Pancreas (tissue), 10 donors: ENCODE measurements around the gene GDPGP1. TPM values are rescaled to one million over a fixed set of nuclear protein-coding genes. Genes with fewer than 3 reads are reported as not detected.

ENCODE experiments used
- ATAC-seq, 4 donors: fragments of 200-7000 bp; cut with Tn5 transposase; one replicate each; pipeline versions ENCODE4 v1.8.0 to v1.9.1; 2020; ENCODE audit warnings: mild to moderate bottlenecking in 4 of 4, moderate library complexity in 4 of 4
- DNase-seq, 6 donors: peaks; one replicate each; pipeline ENCODE4 v3.0.0-alpha.2; 2020
- FAIRE-seq: peaks from 2 replicates; lab custom pipeline; 2012; peaks lifted over from hg19 to GRCh38; lab: Jason Lieb, UNC
- H3K27ac ChIP-seq, 4 donors: fragments of 200-600 bp; sonication (generic); 1 replicate in 3 of 4; 2 replicates in 1 of 4; pipeline versions ENCODE4 v1.5.0 to v1.8.0; 2020
- H3K27me3 ChIP-seq, 4 donors: fragments of 200-600 bp; one replicate each; pipeline ENCODE4 v1.8.0; 2021
- H3K36me3 ChIP-seq, 3 donors: fragments of 200-600 bp; sonication (generic) in 1 of 3; one replicate each; pipeline versions ENCODE4 v1.5.0 to v1.8.0; 2020 to 2021
- H3K4me1 ChIP-seq, 3 donors: fragments of 200-600 bp; one replicate each; pipeline ENCODE4 v1.8.0; 2021
- H3K4me3 ChIP-seq, 4 donors: fragments of 200-600 bp; sonication (generic) in 2 of 4; one replicate each; pipeline versions ENCODE4 v1.5.0 to v1.8.0; 2020 to 2021
- H3K9me3 ChIP-seq, 4 donors: fragments of 200-600 bp; one replicate each; pipeline ENCODE4 v1.8.0; 2021
- CTCF ChIP-seq, 4 donors: fragments of 200-600 bp; sonication (generic) in 3 of 4; IDR thresholded peaks; one replicate each; pipeline versions ENCODE4 v1.5.0 to v1.8.0; 2021; ENCODE audit warnings: antibody characterized with exemption in 4 of 4
- WGBS, 2 donors: extraction: QIAGEN DNeasy Blood & Tissue Kit; methylation state at CpG; one replicate each; pipeline ENCODE4 v1.1.7; 2013; 5-methylcytosine and 5-hydroxymethylcytosine counted together
- intact Hi-C, 3 donors: fragments of 100-400 bp; cut with DNase I; formaldehyde crosslinking; loops; one replicate each; pipeline versions ENCODE4 v1.11.1 to v1.14.2; 2022
- polyA plus RNA-seq, 2 donors: library from polyadenylated mRNA; stranded (reverse); fragments of 200-250 nt; gene quantifications; one replicate each; pipeline ENCODE4 v1.2.3, GENCODE V29; 2013
- total RNA-seq, 6 donors: library from RNA; stranded (reverse); fragmentation: NEBNext Ultra II Directional in 4 of 6; extraction: Animal tissue kit (Norgen Biotek cat#: 25700) in 4 of 6; gene quantifications; one replicate each; pipeline versions ENCODE4 v1.2.1 to v1.2.4, GENCODE V29; 2021 to 2023
- donor health status: healthy with polysubstance abuse.
- donor health status: DM: no; HTN: no; CAD: no; lungs with moderate emphysema.
- donor health status: DM: no; HTN: no; CAD: no.
- donor health status: control.
- donor health status: control.
- donor health status: Bipolar disorder and iron deficiency.
- donor health status: DM: yes; HTN: yes; CAD: no.
- donor health status: DM: no; HTN: no; CAD: no.
- donor health status: DM: no; HTN: no; CAD: no.
- donor health status: DM: yes; HTN: yes; CAD: no.

GDPGP1 gene
- total and polyA plus RNA-seq, 8 donors: 2.0 to 7.0 (median 3.4) TPM

DNA sequence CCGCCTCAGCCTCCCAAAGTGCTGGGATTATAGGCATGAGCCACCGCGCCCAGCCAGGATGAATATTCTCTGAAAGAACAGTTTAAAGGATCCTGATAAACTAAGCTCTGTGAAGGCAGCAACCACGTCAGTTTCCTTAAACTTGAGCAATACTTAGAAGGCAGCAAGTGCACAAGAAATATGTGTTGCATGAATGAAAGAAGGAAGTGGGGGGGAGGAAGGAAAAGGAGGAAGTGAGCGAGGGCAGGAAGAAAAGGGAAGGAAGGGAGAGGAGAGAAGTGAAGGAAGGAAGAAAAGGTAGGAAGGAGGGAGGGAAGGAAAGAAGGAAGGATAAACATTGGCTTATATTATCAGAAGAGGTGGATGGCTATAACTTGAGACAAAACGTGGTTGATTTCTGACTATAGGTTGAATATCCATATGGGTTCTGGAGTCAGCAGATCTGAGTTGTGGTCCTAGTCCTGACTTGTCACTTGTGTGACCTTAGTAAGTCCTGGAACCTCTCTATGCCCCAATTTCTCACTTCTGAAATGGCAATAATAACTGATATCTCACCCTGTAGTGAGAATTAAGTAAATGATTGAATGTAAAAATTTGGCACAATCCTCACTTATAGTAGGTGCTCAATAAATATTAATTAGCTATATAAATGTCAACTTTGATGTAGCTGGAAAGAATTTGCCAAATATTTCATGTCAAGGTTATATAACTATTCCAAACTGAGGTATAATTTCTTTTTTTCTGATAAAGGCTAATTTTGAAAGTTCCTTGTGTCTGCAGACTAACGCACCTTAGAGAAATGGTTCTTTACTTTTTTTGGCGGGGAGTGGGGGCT lies 44.9 kb upstream of the GDPGP1 start:
- Histone ChIP-seq H3K36me3 (no peaks in the 10 kb centered on the region), H3K27me3 (no peaks in the 10 kb centered on the region), H3K9me3 (no peaks in the 10 kb centered on the region), H3K4me3 (no peak overlapping the region), H3K4me1 (peaks cover 24 to 57% (median 35%) of the 10 kb centered on the region in 3 donors), H3K27ac (no peak overlapping the region)
- ATAC-seq (no peak), FAIRE-seq (no peak), DNase-seq (no peak)
- intact Hi-C loops: no loop called here
- 79 to 81% methylated on average over 8 of the region's 8 CpGs for WGBS, 2 donors
- TF ChIP-seq CTCF (IDR thresholded peaks at IDR 0.05): no peak

DNA sequence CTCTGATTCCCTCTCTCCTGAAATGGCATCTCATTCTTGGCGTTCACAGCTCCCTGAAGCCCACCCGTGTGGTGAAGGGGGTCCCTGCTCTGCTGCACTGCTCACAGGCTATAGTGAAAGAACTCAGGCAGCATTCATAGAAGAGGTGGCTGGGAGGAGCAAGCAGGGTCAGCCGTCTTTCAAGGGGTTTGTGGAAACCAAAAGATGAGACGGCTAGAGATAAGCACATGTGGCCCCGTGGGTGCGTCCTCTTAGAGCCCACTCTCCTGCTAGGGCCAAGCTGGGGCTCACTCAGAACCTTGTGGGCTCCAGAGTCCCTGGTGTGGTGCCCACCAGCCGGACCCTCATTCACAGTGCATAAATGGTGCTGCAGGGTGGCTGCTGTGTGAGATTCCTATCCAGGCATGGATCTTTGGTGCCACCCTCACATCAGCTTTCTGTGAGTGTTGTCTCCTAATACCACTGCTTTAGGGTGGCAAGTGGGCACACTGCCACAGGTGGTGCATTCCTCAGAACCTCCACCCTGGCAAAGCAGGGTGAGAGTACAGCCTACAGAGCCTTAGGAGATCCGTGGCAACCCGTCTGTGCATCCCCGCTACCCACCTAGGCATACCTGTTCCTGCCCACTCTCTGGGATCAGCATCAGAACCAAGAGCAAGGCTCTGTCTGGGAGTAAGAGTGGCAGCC lies 44.1 kb upstream of the GDPGP1 start:
- Histone ChIP-seq H3K36me3 (no peaks in the 10 kb centered on the region), H3K27ac (peak overlapping the region in 3 of 4 donors; percentile 20 to 79 (median 70)), H3K27me3 (no peaks in the 10 kb centered on the region), H3K4me3 (no peak overlapping the region), H3K4me1 (peaks cover 24 to 64% (median 33%) of the 10 kb centered on the region in 3 donors), H3K9me3 (no peaks in the 10 kb centered on the region)
- no peak for ATAC-seq
- FAIRE-seq: no peak
- DNase-seq: peak in 1 of 6 donors; percentile 37
- TF ChIP-seq CTCF (IDR thresholded peaks at IDR 0.05): no peak
- 80% methylated on average over 10 of the region's 10 CpGs for WGBS, 2 donors
- intact Hi-C loops: no loop called here

DNA sequence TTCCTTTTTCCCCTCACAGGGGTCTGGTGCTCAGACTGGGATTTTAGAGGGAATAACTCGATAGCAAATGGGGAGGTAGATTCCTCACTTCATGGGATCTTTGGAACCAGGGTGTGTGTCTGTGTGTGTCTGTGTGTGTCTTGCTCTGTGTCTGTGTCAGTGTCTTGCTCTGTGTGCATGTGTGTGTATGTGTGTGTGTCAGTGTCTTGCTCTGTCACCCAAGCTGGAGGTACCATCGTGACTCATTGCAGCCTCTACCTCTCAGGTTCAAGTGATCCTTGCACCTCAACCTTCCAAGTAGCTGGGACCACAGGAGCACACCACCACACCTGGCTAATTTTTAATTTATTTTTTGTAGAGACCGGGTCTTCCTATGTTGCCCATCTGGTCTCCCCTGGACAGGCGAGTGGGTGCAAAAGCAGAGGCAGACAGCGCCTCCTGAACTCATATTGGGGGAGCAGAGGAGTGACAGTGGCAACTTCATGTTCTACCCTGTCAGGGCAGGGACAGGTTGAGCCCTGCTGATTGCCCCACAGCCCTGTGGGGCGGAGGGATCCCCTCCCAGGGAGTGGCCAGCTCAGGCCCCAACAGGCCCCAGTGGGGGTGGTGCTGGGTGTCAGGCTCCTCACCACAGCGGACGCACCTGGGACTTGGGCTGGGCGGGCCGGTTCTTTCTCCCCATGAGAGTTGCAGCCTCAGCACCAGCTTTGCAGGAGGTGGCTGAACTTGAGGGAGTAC lies 43.2 kb upstream of the GDPGP1 start:
- no peak overlapping the region for H3K4me3 ChIP-seq
- TF ChIP-seq CTCF (IDR thresholded peaks at IDR 0.05): no peak
- DNase-seq (peak in 2 of 6 donors; percentile 35 to 45), ATAC-seq (no peak), FAIRE-seq (no peak)
- intact Hi-C loops: no loop called here
- no peaks in the 10 kb centered on the region for H3K36me3 ChIP-seq
- no peaks in the 10 kb centered on the region for H3K9me3 ChIP-seq
- H3K27ac ChIP-seq: peak overlapping the region; percentile 20 to 79 (median 57)
- 62 to 64% methylated on average over 10 of the region's 10 CpGs for WGBS, 2 donors
- H3K27me3 ChIP-seq: no peaks in the 10 kb centered on the region
- peaks cover 24 to 64% (median 33%) of the 10 kb centered on the region in 3 donors for H3K4me1 ChIP-seq

GRCh38 chr15:90191344-90191687 lies 42.7 kb upstream of the GDPGP1 start:
- WGBS, 2 donors: 50 to 51% methylated on average over 3 of the region's 3 CpGs
- DNase-seq (no peak), ATAC-seq (no peak), FAIRE-seq (no peak)
- Histone ChIP-seq H3K4me1 (peaks cover 24 to 61% (median 33%) of the 10 kb centered on the region in 3 donors), H3K9me3 (no peaks in the 10 kb centered on the region), H3K27me3 (no peaks in the 10 kb centered on the region), H3K27ac (peak overlapping the region; percentile 20 to 79 (median 57)), H3K4me3 (no peak overlapping the region), H3K36me3 (no peaks in the 10 kb centered on the region)
- TF ChIP-seq CTCF (IDR thresholded peaks at IDR 0.05): no peak
- intact Hi-C loops: no loop called here
